H1 (cell line): ENCODE data around the gene SLC66A3. TPM values are rescaled to one million over a fixed set of nuclear protein-coding genes. Genes with fewer than 3 reads are reported as not detected.

Source experiments
- BACH1 ChIP-seq: IDR thresholded peaks from 2 replicates; pipeline ENCODE4 v1.6.1; 2012; ENCODE audit warnings: low read length, improper control_type of control experiment
- CTCF ChIP-seq, 3 experiments: IDR thresholded peaks; 1 replicate in 2 of 3; 2 replicates in 1 of 3; pipeline versions ENCODE4 v1.5.1 to v1.6.1; 2011; ENCODE audit warnings: low read length in 3 of 3, mild to moderate bottlenecking in 3 of 3, inconsistent platforms in 2 of 3, low read depth in 1 of 3, moderate library complexity in 1 of 3; ENCODE audit not compliant: insufficient read depth in 1 of 3; ENCODE audit errors: control extremely low read depth in 1 of 3
- EZH2 ChIP-seq: fragments of 200-600 bp; sonication (generic); IDR thresholded peaks from 2 replicates; pipeline ENCODE4 v1.7.1; 2012; ENCODE audit warnings: low read depth, mild to moderate bottlenecking, moderate library complexity, low read length, inconsistent platforms; ENCODE audit not compliant: severe bottlenecking
- JUND ChIP-seq: IDR thresholded peaks from 2 replicates; pipeline ENCODE4 v1.6.1; 2011; ENCODE audit warnings: mild to moderate bottlenecking, improper control_type of control experiment, low read length
- KDM5A ChIP-seq: fragments of 200-600 bp; IDR thresholded peaks from 2 replicates; pipeline ENCODE4 v1.7.1; 2012; ENCODE audit warnings: mild to moderate bottlenecking, low read length, inconsistent platforms, mixed read lengths
- RBBP5 ChIP-seq: IDR thresholded peaks from 2 replicates; pipeline ENCODE4 v1.7.1; 2012; ENCODE audit warnings: low read depth, mild to moderate bottlenecking, inconsistent platforms, low read length, moderate library complexity, borderline replicate concordance
- SP1 ChIP-seq: IDR thresholded peaks from 2 replicates; pipeline ENCODE4 v1.6.1; 2011; ENCODE audit warnings: low read depth, low read length
- polyA plus RNA-seq, 7 experiments: library from polyadenylated mRNA; depleted of rRNA in 3 of 7; stranded (reverse) in 5 of 7; unstranded in 2 of 7; fragments of >200 nt in 5 of 7; fragments of 200-250 nt in 2 of 7; gene quantifications; 1 replicate in 5 of 7; 2 replicates in 1 of 7; 4 replicates in 1 of 7; pipeline versions ENCODE4 v1.2.1 to v1.2.3, GENCODE V29; 2011 to 2013; ENCODE audit warnings: missing spikeins in 2 of 7, mixed read lengths in 2 of 7
- total RNA-seq: library from RNA; stranded (reverse); fragmentation: NEBNext Ultra II Directional; extraction: Animal tissue kit (Norgen Biotek cat#: 25700); gene quantifications from 2 replicates; pipeline ENCODE4 v1.2.1, GENCODE V29; 2021
- TF ChIP-seq, protein P1 (sequence below): IDR thresholded peaks from 2 replicates; pipeline ENCODE4 v1.6.1; 2012; ENCODE audit warnings: low read length, inconsistent platforms
- TF ChIP-seq, protein P2 (sequence below): IDR thresholded peaks from 2 replicates; pipeline ENCODE4 v1.6.1; 2011; ENCODE audit warnings: low read depth, mild to moderate bottlenecking, low read length; ENCODE audit not compliant: insufficient read depth

Gene SLC66A3
- total and polyA plus RNA-seq, 2 of the 8 experiments (the other 6 are each of a cell fraction or from before 2014, with no cell fraction given), result 8.7 to 27.8 TPM

- TF ChIP-seq, protein P1, sequence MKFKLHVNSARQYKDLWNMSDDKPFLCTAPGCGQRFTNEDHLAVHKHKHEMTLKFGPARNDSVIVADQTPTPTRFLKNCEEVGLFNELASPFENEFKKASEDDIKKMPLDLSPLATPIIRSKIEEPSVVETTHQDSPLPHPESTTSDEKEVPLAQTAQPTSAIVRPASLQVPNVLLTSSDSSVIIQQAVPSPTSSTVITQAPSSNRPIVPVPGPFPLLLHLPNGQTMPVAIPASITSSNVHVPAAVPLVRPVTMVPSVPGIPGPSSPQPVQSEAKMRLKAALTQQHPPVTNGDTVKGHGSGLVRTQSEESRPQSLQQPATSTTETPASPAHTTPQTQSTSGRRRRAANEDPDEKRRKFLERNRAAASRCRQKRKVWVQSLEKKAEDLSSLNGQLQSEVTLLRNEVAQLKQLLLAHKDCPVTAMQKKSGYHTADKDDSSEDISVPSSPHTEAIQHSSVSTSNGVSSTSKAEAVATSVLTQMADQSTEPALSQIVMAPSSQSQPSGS, result no peak
- TF ChIP-seq, protein P2, sequence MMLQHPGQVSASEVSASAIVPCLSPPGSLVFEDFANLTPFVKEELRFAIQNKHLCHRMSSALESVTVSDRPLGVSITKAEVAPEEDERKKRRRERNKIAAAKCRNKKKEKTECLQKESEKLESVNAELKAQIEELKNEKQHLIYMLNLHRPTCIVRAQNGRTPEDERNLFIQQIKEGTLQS, result no peak
- TF ChIP-seq JUND, result no peak
- no peak for TF ChIP-seq EZH2
- TF ChIP-seq CTCF (IDR thresholded peaks at IDR 0.05; ENCODE audit: control extremely low read depth in 1 of 3, insufficient read depth in 1 of 3, low read depth in 1 of 3, low read length in 3 of 3), result no peak
- no peak for TF ChIP-seq BACH1
- no peak for TF ChIP-seq KDM5A
- no peak for TF ChIP-seq RBBP5
- TF ChIP-seq SP1, result no peak
Observed at GRCh38 chr2:11146076-11146475, 9.2 kb upstream of the SLC66A3 start (continued).
